Panc1 (cell line): Measurements from ENCODE around the gene CCND3. TPM values are rescaled to one million over a fixed set of nuclear protein-coding genes. Genes with fewer than 3 reads are reported as not detected.

ENCODE experiments used
- ATAC-seq: fragments of 200-7000 bp; cut with Tn5 transposase; 2 replicates; pipeline ENCODE4 v1.9.1; 2020; ENCODE audit warnings: mild to moderate bottlenecking, moderate library complexity
- BruUV-seq: library from RNA; stranded (reverse); fragments of 400-500 nt; replicated peaks from 2 replicates; lab custom pipeline; 2021; lab: Mats Ljungman, UMichigan
- CTCF ChIA-PET: fragments of 300-600 bp; sonication (Branson Sonifier 250); formaldehyde crosslinking; loops from one replicate; lab custom pipeline; 2022; ENCODE audit warnings: antibody characterized with exemption; lab: Charles Lee
- POLR2A ChIA-PET: fragments of 300-600 bp; sonication (Branson Sonifier 250); formaldehyde crosslinking; loops from one replicate; lab custom pipeline; 2022; ENCODE audit warnings: antibody characterized with exemption; lab: Charles Lee
- DNase-seq: peaks from one replicate; pipeline ENCODE4 v3.0.0-alpha.2; 2010; ENCODE audit warnings: low read depth, low spot score
- H3K27ac ChIP-seq: 2 replicates; pipeline ENCODE4 v1.5.1; 2011; ENCODE audit warnings: mild to moderate bottlenecking, low read length, inconsistent platforms
- H3K27me3 ChIP-seq: fragments of 200-500 bp; sonication (Bioruptor generic); 2 replicates; pipeline ENCODE4 v1.6.0; 2014; ENCODE audit warnings: low read length, inconsistent platforms; ENCODE audit not compliant: control insufficient read depth, insufficient read depth
- H3K36me3 ChIP-seq: fragments of 200-500 bp; sonication (Bioruptor generic); 2 replicates; pipeline ENCODE4 v1.5.1; 2014; ENCODE audit warnings: inconsistent platforms, mild to moderate bottlenecking, low read length, moderate library complexity; ENCODE audit not compliant: control insufficient read depth, insufficient read depth
- H3K4me1 ChIP-seq: 2 replicates; pipeline ENCODE4 v1.5.1; 2011; ENCODE audit warnings: inconsistent platforms, mild to moderate bottlenecking, low read length, moderate library complexity; ENCODE audit not compliant: control insufficient read depth, insufficient read depth
- H3K4me3 ChIP-seq, 2 experiments: 2 replicates each; pipeline ENCODE4 v1.5.1; 2011 to 2012; ENCODE audit warnings: low read depth in 2 of 2, low read length in 2 of 2, mild to moderate bottlenecking in 2 of 2, inconsistent platforms in 1 of 2, moderate library complexity in 1 of 2
- H3K9me3 ChIP-seq: fragments of 200-500 bp; sonication (Bioruptor generic); 2 replicates; pipeline ENCODE4 v1.5.1; 2014; ENCODE audit warnings: low read depth, mild to moderate bottlenecking, inconsistent platforms, low read length, moderate library complexity; ENCODE audit not compliant: control insufficient read depth, insufficient read depth
- CTCF ChIP-seq: fragments of 450-650 bp; IDR thresholded peaks from 2 replicates; pipeline ENCODE4 v1.5.1; 2017; ENCODE audit warnings: mild to moderate bottlenecking
- POLR2AphosphoS5 ChIP-seq: IDR thresholded peaks from 2 replicates; pipeline ENCODE4 v1.6.1; 2012; ENCODE audit warnings: mild to moderate bottlenecking, low read depth, low read length, moderate library complexity
- REST ChIP-seq, 2 experiments: IDR thresholded peaks; 2 replicates each; pipeline ENCODE4 v1.6.1; 2011 to 2012; ENCODE audit warnings: low read depth in 2 of 2, control low read depth in 1 of 2, low read length in 1 of 2, mild to moderate bottlenecking in 1 of 2, moderate library complexity in 1 of 2; ENCODE audit not compliant: insufficient read depth in 1 of 2
- SIN3A ChIP-seq: IDR thresholded peaks from 2 replicates; pipeline ENCODE4 v1.6.1; 2012; ENCODE audit warnings: low read depth, mild to moderate bottlenecking, low read length, moderate library complexity, borderline replicate concordance; ENCODE audit not compliant: insufficient read depth
- TCF7L2 ChIP-seq: IDR thresholded peaks from 2 replicates; pipeline ENCODE4 v1.6.1; 2011; ENCODE audit warnings: mild to moderate bottlenecking, low read depth, low read length, inconsistent platforms
- in situ Hi-C: cut with HindIII; loops from 2 replicates; pipeline ENCODE4 v1.10.0; 2016; ENCODE audit warnings: low sequenced_read_pairs, low pct_unique_long_range_greater_than_20kb
- intact Hi-C: fragments of 100-400 bp; cut with micrococcal nuclease; formaldehyde crosslinking; loops from one replicate; pipeline ENCODE4 v1.10.0; 2022; ENCODE audit not compliant: unreplicated experiment
- total RNA-seq: library from RNA; stranded (reverse); gene quantifications from one replicate; pipeline ENCODE4 v1.2.1, GENCODE V29; 2021; ENCODE audit not compliant: unreplicated experiment

Gene CCND3
- total RNA-seq, 1 experiment from 2014 or later = 36.8 TPM

GRCh38 chr6:41937861-41938574 lies 3.6 kb downstream of the CCND3 start:
- intact Hi-C loops (no loop called here), in situ Hi-C loops (no loop called here)
- Histone ChIP-seq H3K36me3 (peaks cover under 1% of the 10 kb centered on the region; the same call in 1 of the 2 replicates), H3K4me3 (no peak overlapping the region), H3K27ac (no peak overlapping the region), H3K9me3 (no peaks in the 10 kb centered on the region), H3K4me1 (peaks cover 46% of the 10 kb centered on the region), H3K27me3 (no peaks in the 10 kb centered on the region)
- ChIA-PET CTCF (interaction anchor here (0.9 to 1.0 kb wide), 2 partner anchors 91 to 107 kb away, joined by 3 read pairs; no protein-coding TSS in a partner anchor), POLR2A (no interaction called here)
- DNase-seq (no peak), ATAC-seq (no peak)
- TF ChIP-seq POLR2AphosphoS5 = no peak
- TF ChIP-seq CTCF = no peak
- TF ChIP-seq SIN3A = no peak
- no peak for TF ChIP-seq TCF7L2
- no peak for TF ChIP-seq REST (IDR thresholded peaks at IDR 0.05; ENCODE audit: insufficient read depth in 1 of 2, low read depth in 2 of 2, low read length in 1 of 2)
- BruUV-seq = no TSS peak

GRCh38 chr6:41937472-41937860 lies 4.1 kb downstream of the CCND3 start:
- Histone ChIP-seq H3K36me3 (peaks cover 6% of the 10 kb centered on the region; the same call in 1 of the 2 replicates), H3K27me3 (no peaks in the 10 kb centered on the region), H3K27ac (no peak overlapping the region), H3K9me3 (no peaks in the 10 kb centered on the region), H3K4me1 (peaks cover 42% of the 10 kb centered on the region), H3K4me3 (no peak overlapping the region)
- intact Hi-C loops = no loop called here
- ChIA-PET POLR2A (no interaction called here), CTCF (no interaction called here)
- ATAC-seq (no peak), DNase-seq (no peak)
- in situ Hi-C loops = no loop called here
- no TSS peak for BruUV-seq
- TF ChIP-seq REST (IDR thresholded peaks at IDR 0.05; ENCODE audit: insufficient read depth in 1 of 2, low read depth in 2 of 2, low read length in 1 of 2) (no peak), POLR2AphosphoS5 (no peak), SIN3A (no peak), TCF7L2 (no peak), CTCF (no peak)
